ENCODE results near the gene SAMD11.
"Not testable (repeated sequence)": the region's sequence is repeated elsewhere in the genome, so short reads cannot be mapped to it uniquely, and the experiment has no call there.

The SAMD11 gene, protein sequence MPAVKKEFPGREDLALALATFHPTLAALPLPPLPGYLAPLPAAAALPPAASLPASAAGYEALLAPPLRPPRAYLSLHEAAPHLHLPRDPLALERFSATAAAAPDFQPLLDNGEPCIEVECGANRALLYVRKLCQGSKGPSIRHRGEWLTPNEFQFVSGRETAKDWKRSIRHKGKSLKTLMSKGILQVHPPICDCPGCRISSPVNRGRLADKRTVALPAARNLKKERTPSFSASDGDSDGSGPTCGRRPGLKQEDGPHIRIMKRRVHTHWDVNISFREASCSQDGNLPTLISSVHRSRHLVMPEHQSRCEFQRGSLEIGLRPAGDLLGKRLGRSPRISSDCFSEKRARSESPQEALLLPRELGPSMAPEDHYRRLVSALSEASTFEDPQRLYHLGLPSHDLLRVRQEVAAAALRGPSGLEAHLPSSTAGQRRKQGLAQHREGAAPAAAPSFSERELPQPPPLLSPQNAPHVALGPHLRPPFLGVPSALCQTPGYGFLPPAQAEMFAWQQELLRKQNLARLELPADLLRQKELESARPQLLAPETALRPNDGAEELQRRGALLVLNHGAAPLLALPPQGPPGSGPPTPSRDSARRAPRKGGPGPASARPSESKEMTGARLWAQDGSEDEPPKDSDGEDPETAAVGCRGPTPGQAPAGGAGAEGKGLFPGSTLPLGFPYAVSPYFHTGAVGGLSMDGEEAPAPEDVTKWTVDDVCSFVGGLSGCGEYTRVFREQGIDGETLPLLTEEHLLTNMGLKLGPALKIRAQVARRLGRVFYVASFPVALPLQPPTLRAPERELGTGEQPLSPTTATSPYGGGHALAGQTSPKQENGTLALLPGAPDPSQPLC

DNA sequence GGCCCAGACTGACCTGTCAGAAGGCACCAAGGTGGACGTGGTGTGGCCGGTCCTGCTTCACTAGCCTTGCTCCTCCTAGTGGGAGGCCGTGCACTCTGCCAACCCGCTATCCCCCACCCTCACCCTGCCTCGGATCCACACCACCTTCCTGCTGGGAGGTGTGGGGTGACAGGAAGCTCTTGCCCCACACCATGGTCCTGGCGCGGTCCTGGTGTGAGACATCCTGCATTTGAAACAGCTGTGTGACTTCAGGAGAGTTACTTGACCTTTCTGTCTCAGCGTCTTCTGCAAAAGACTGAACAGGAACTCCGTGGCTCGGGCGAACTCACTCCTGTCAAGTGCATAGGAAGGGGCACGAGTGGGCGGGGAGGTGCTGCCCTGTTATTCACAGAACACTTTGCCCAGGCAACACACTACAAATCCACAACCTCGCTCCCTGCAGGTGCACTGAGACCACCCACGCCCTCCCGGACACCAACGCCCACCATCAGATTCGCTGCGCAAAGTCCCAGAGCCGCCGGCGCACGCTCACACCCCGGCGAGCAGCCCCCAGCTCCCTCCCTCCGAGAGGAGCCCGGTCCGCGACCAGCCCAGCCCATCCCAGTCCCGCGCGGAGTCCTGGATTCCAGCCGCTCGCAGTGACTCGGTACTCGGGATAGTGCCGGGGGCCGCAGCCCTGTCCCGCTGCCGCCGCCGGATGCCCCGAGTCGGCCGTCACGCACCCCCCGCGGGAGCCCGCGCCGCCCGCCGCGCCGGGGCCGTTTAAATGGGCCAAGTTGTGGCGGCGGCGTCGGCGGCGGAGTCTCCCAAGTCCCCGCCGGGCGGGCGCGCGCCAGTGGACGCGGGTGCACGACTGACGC is at the start of gene SAMD11:
Gene SAMD11, plus strand, starts transcription at position 793 of the 860 bp plus-strand sequence. CDS start 509 bp downstream, outside the sequence.
- DNase-seq = peak; percentile 47

DNA sequence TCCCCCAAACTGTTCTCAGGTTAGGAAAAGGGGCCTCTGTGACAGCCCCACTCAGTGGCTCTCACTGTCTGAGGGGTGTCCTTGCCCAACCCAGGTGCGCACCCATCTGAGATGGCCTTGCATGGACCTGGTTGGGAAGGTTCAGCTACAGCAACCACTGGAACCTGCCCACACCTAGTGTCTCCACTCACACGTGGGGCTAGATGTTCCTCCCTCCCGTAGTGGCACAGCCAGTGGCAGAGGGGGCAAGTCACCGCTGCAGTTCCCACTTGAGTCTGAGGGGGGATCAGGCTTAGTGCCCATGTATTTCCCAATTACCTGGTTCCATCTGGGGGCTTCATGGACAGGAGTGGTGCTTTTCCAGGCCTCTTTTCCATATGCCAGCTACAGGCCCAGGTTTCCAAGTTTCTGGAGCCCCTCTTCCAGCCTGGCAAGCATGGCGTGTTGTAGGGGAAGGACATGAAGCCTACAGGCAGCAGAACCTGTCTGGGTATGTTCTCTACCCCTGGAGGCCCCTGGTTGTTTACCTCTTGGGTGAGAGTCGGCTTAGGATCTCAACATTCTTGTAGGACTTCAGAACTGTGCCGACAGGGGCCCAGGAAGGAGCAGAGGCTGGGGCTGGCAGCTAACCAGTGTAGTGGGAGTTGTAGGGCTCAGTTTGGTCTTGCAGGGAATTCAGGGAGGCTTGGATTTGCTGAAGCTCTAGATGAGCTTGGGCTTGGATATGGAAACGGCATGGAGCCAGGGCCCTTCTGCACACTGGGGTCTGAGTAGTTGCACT is 47.1 kb upstream of the SAMD11 start:
- not testable (repeated sequence) for DNase-seq

DNA sequence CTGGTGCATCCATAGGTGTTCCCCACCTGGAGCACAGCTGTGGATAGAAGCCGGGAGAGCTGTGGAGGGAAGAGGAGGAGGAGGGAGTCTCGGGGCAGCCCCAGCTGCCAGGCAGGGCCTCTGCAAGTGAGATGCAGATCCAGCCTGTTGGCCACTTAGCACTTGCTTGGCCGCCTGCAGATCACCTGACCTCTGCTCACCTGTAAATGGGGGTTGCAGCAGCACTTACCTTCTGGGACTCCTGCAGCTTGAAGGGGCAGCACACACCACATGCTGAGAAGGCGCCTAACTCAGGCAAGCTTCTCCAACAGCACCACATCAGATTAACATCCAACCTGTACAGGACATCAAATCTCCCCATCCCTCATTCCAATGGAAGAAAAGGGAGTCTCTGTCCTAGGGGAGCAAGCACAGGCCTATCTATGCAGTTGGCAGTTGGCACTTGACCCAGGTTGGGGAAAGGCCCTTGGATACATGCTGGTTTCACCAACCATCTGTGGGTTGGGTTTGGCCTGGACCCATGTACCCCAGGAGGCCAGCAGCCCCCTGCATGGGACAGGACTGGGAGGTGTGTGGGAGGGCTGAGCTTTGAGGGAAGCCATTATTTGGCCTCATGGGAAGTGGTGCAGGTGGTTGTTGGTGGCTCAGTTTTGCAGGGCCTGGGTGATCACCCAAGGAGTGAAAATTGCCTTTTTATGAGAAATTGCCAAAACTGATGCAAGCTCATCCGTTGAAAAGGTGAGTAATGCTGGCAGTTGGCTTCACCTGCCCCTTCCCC is 46.3 kb upstream of the SAMD11 start:
- not testable (repeated sequence) for DNase-seq

- DNase-seq = not testable (repeated sequence)
Measured at GRCh38 chr1:880511-880910, 43.2 kb upstream of the SAMD11 start.

- DNase-seq = not testable (repeated sequence)
Measured at GRCh38 chr1:880915-881314, 42.8 kb upstream of the SAMD11 start.

DNA sequence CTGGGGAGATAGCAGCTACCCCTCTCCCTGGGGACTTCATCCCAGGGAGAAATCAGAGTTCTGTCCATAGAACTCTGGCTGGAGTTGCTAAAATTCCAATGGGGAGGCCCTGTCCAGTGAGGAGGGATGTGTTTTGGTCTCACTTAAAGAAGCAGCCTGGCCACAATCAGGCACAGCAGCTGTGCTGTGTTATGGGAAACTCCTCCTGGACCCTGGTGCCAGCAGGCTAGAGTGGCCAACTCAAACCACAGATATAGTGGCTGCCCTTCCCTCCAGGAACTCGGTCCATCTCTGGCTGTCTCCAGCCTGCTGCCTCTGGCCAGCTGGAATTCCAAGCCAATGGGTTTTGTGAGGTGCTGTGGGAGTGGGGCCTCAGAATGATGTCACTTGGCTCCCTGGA is 37.4 kb upstream of the SAMD11 start:
- no peak for DNase-seq

- DNase-seq = no peak
Measured at GRCh38 chr1:886760-887159, 37.0 kb upstream of the SAMD11 start.

DNA sequence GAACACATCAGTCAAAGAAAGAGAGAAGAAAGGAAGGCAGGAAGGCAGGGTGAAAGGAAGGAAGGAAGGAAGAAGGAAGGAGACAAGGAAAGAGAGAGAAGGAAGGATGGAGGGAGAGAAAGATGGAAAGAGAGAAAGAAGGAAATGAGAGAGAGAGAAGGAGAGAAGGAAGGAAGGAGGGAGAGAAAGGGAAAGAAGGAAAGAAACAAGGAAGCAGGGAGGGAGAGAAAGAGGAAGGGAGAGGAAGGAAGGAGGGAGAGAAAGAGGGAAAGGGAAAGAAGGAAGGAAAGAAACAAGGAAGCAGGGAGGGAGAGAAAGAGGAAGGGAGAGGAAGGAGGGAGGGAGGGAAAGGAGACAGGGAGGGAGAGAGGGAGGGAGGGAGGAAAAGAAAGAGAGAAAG is 35.4 kb upstream of the SAMD11 start:
- DNase-seq = no peak

GRCh38 chr1:889774-890173 is 33.9 kb upstream of the SAMD11 start:
- DNase-seq = not testable (repeated sequence)

- not testable (repeated sequence) for DNase-seq
Measured at GRCh38 chr1:890234-890633, 33.5 kb upstream of the SAMD11 start.

GRCh38 chr1:890661-891060 is 33.1 kb upstream of the SAMD11 start:
- DNase-seq = no peak

DNA sequence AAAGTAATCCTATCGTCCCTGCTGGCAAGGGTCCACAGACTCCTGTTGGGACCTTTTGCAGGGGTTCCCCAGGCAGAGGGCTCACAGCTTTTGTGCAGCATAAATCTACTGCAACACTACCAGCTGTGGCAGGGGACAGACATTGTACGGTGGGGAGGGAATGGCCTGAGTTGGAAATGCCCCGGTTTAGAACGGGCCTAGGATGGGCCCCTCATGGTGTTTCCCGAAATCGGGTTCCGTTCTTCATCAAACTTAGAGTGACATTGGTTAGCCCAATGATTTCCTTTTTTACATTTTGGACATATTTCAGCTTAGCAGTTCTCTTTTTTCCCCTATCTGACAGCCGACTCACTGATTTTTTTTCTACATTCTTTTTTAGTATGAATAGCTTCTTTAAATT is 26.5 kb upstream of the SAMD11 start:
- no peak for DNase-seq

DNA sequence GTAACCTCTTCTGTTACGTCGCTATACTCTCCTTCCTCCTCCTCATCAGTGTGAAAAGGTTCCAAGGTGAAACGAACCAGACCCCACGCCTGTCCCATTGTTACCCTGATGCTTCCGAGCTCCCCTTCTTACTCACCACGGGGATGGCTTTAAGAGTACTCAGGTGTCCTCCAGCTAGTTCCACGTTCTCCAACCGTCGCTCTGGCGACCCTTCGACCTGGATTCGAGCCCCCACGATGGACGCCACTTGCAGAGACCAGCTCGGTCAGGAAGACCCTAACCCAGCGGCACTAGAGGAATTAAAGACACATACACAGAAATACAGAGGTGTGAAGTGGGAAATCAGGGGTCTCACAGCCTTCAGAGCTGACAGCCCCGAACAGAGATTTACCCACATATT is 25.8 kb upstream of the SAMD11 start:
- DNase-seq = not testable (repeated sequence)

DNA sequence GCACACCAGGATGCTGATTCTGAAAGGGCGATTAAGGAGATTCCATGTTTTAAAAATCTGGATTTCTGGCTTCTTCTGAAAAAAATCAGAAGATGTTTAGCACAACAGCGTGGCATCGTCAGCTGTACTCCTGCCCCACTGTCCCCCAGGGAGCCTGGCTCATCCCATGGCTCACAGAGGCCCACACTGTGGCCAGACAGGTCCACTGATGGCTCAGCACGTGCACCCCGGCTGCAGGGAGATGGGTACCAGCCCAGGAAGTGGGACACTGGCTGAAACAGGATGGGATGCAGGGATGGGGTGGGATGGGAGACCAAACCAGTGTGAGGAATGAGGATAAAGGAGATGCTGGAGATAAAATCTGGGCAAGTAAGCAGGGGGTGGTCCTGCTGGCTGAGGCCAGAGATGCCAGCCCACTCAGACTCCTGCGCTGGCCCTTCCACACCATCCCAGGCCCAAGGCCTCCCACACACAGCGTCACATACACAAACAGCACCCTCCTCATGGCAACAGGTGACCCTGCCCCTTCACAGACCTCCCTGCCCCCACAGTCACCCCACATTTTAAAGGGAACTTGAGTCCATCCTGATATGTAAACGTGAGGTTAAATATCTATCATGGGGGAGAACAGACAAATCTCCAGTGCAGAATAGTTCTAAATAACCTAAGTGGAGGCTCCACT is 23.9 kb upstream of the SAMD11 start:
- no peak for DNase-seq

DNA sequence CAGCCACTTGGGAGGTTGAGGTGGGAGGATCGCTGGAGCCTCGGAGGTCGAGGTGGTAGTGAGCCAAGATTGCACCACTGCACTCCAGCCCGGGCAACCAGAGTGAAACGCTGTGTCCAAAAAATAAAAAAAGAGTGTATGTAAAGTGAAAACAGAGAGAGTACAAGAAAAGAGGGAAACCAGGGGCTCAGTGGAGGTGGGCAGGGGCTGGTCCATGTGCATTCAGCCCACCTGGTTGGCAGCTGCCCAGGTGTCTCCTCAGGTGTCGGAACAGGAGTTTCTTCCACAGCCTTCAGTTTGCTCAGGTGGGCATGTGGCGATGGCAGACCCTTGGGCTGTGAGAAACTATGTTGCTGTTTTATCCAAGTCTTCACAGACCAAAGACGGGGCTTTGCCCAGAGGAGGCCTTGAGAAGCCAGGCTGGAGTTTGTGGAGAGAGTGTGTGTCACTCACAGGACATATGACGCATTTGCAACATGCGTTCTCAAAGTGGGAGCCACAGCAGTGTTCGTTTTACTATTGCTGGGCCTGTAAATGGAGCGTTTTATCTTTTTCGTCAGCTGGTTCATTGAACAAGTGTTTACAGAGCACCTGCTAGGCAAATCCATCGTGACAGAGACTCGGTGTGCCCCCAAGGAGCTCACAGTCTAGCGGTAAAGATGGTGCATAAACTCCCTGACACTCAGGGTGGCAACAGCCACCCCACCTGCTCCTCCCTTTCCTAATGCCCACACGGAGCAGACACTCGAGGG is 22.4 kb upstream of the SAMD11 start:
- DNase-seq = no peak

GRCh38 chr1:902802-903201 is 20.9 kb upstream of the SAMD11 start:
- DNase-seq = no peak

GRCh38 chr1:903305-903704 is 20.4 kb upstream of the SAMD11 start:
- DNase-seq = no peak

DNA sequence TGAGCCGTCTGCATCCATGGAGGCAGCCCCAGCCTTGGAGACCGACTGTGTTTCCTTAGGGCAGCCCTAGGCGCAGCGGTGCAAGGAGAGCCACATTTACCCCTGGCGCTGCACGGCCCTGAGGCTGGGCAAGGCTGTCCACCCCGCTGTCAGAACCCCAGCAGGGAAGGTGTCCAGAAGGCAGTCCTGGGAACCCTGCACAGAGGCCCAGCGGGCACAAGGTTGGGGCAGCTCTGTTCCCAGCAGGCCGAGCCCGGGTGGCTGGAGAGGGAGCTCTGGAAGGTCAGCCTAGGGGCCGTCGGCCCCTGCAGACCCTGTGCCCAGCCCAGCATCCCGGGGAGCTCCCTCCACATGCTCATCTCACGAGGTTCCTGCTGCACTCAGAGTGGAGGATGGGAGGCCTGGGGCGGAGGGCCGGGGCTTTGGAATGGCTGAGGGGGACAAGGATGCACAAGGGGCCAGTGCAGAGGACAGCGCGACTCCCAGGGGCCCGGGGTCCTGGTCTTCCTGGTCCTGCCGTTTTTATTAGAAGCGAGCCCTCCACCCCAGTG is 19.9 kb upstream of the SAMD11 start:
- DNase-seq = no peak

GRCh38 chr1:904310-904950 is 19.3 kb upstream of the SAMD11 start:
- peak; percentile 84 for DNase-seq

Measured in activated CD4-positive, alpha-beta T cell treated with anti-CD3 and anti-CD28 coated beads, Interleukin-2, Interleukin-6, amounts not matched to agents 100 ng/mL and 50 ng/mL, durations not matched to agents 16 hours and 8 hours (primary cell).